Hematopoietic multipotent progenitor cell treated with erythropoietin and hydrocortisone succinate and interleukin-3 and kit ligand, for 8 days (in vitro differentiated cells): ENCODE measurements around the gene DAGLA.

ENCODE experiments used
- DNase-seq: peaks from one replicate; pipeline ENCODE4 v3.0.0-alpha.2; 2015

The DAGLA gene

GRCh38 chr11:61731211-61731951 lies 51.2 kb downstream of the DAGLA start:
- no peak for DNase-seq

- DNase-seq: no peak
Observed at GRCh38 chr11:61731952-61732675, 51.9 kb downstream of the DAGLA start.

GRCh38 chr11:61732705-61733104 lies 52.5 kb downstream of the DAGLA start:
- DNase-seq: no peak

GRCh38 chr11:61733120-61733978 lies 53.2 kb downstream of the DAGLA start:
- peak; percentile 83 for DNase-seq

GRCh38 chr11:61734767-61735166 lies 54.6 kb downstream of the DAGLA start:
- DNase-seq: no peak

GRCh38 chr11:61735391-61735790 lies 55.2 kb downstream of the DAGLA start:
- DNase-seq: no peak

- DNase-seq: no peak
Observed at GRCh38 chr11:61736310-61736709, 56.1 kb downstream of the DAGLA start.

GRCh38 chr11:61737131-61737530 lies 56.9 kb downstream of the DAGLA start:
- peak; percentile 9 for DNase-seq

GRCh38 chr11:61737636-61738386 lies 57.6 kb downstream of the DAGLA start:
- DNase-seq: no peak

GRCh38 chr11:61738776-61739175 lies 58.6 kb downstream of the DAGLA start:
- no peak for DNase-seq

GRCh38 chr11:61739413-61739812 lies 59.2 kb downstream of the DAGLA start:
- no peak for DNase-seq

GRCh38 chr11:61739966-61740365 lies 59.8 kb downstream of the DAGLA start:
- DNase-seq: no peak

GRCh38 chr11:61742391-61742790 lies 62.2 kb downstream of the DAGLA start:
- DNase-seq: no peak

GRCh38 chr11:61743486-61744095 lies 63.4 kb downstream of the DAGLA start:
- DNase-seq: no peak

GRCh38 chr11:61744181-61744580 lies 64.0 kb downstream of the DAGLA start:
- DNase-seq: no peak

- DNase-seq: no peak
Observed at GRCh38 chr11:61744609-61745156, 64.5 kb downstream of the DAGLA start.

GRCh38 chr11:61745781-61746441 lies 65.7 kb downstream of the DAGLA start:
- DNase-seq: no peak

GRCh38 chr11:61746442-61747191 lies 66.4 kb downstream of the DAGLA start:
- no peak for DNase-seq

- peak; percentile 51 for DNase-seq
Observed at GRCh38 chr11:61747192-61747966, 67.2 kb downstream of the DAGLA start.

- no peak for DNase-seq
Observed at GRCh38 chr11:61747967-61748285, 67.7 kb downstream of the DAGLA start.
